GM18873 (cell line): ENCODE measurements around the gene OR2T3.
"Not testable (repeated sequence)": the region's sequence is repeated elsewhere in the genome, so short reads cannot be mapped to it uniquely, and the experiment has no call there.

ENCODE experiments used
- ATAC-seq: cut with Tn5 transposase; IDR thresholded peaks from one replicate; pipeline ENCODE4 v1.9.1; 2021; ENCODE audit warnings: mild to moderate bottlenecking, moderate library complexity, moderate number of reproducible peaks; ENCODE audit not compliant: unreplicated experiment, low FRiP score

The OR2T3 gene

DNA sequence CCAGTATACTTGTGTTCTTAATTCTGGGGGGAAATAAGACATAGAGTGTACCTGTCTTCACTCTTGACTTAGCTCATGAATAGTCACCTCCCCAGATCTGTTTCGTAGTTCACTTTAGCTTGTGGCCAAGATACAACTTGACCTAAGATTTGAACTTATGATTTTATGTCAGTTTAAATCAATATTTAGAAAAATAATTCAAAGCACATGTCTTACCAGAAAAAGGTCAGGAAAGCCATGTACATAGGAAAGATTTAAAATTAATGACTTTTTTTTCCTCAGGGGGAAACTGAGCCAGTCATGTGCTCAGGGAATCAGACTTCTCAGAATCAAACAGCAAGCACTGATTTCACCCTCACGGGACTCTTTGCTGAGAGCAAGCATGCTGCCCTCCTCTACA lies at the start of gene OR2T3:
Gene OR2T3 (plus strand): TSS at position 301 of the 400 bp plus-strand sequence. CDS start 0 bp downstream, at position 301.
- not testable (repeated sequence) for ATAC-seq

DNA sequence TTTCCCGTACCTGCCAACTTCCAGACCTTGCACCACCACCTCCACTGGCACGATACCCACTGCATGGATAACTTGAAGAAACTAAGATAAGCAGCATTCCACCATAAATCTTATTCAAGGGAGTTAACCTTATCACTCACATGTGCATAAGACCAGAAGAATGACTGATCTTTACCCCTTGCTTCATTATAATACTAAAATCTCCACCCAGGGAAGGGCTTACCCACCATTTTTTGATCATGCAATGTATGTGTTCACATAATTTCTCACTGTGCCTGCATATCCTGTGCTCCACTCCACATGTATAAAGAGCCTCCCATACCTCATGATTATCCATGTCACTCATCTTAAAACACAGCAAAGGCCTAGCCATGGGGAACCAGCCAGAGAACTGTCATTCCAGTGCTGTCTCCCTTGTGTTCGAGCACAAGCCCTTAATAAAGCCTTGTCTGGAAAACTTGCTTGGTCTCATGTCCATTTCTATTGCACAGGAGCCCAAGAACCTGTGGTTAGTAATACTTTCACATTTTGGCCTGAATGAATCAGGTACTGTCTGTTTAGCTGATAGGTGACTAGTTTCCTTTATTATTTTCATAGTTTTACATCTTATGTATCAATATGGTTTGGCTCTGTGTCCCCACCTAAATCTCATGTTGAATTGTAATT lies 45.5 kb upstream of the OR2T3 start:
- peak; percentile 45 for ATAC-seq

DNA sequence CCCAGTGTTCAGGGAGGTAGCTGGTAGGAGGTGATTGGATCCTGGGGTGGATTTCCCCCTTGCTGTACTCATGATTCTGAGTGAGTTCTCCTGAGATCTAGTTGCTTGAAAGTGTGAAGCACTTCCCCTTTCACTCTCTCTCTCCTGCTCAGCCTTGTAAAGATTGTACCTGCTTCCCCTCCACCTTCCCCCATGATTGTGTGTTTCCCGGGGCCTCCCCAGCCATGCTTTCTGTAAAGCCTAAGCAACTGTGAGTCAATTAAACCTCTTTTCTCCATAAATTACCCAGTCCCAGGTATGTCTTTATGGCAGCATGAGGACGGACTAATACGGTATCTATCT lies 45.0 kb upstream of the OR2T3 start:
- peak; percentile 91 for ATAC-seq

DNA sequence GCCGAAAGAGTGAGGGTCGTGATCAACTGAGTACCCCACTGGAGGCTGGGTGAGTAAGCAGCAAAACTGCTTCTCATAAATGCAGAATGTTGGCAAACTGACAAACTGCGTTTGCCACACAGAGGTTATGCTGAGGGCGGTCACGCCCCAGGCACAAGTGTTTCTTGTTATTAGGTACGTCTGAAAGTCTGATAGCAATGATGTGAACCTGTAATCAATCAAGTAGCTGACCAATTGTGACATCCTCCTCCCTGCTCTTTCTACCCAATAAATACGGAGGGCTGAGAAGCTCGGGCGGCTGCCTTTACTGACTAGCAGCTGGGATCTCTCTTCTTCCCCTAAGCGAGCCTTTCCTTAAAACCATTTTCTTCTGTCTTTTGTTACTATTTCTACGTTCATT lies 41.5 kb upstream of the OR2T3 start:
- not testable (repeated sequence) for ATAC-seq

GRCh38 chr1:248432201-248432600 lies 41.0 kb upstream of the OR2T3 start:
- peak; percentile 68 for ATAC-seq

DNA sequence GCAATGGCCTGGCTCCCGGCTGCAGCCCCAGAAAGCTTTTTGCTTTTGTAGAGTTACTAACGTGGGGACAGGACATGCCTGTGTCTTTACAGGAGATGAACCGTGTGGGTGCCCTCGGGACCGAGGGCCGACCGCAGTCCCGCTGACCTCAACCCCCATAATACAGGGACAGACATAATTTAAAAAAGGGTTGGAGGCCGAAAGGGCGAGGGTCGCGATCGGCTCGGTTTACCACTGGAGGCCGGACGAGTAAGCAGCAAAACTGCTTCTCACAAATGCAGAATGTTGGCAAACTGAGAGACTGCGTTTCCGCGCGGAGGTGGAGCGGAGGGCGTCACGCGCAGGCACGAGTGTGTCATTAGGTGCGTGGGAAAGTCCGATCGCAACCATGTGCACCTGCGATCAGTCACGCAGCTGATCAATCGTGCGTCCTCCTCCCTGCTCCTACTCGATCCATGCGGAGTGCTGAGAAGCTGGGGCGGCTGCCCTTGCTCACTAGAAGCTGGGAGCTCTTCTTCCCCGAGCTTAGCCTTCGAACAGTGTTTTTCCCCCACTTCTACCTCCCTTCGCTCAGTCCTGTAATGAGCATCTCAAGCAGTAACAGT lies 39.2 kb upstream of the OR2T3 start:
- ATAC-seq, result not testable (repeated sequence)

DNA sequence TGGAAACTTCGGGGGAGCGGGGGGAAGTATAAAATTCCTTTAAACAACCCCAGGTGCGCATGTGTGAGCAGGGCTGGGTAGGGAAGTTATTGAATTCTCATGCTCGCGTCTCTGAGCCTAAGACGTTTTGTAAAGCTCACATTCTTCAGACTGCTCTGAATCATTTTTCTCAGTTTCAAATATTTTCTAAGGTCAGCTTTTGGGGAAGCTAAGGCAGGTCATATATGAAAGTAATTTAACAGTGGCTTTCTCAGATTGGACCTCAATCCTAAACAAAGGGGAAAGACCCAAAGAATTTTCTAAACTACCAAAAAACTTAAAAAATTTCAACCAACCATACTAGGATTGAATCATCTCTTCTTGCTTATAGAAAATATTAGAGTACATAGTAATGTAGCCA lies 38.2 kb upstream of the OR2T3 start:
- ATAC-seq, result not testable (repeated sequence)

- ATAC-seq, result not testable (repeated sequence)
These were observed 36.8 kb upstream of the OR2T3 start for GRCh38 chr1:248436303-248436702.

DNA sequence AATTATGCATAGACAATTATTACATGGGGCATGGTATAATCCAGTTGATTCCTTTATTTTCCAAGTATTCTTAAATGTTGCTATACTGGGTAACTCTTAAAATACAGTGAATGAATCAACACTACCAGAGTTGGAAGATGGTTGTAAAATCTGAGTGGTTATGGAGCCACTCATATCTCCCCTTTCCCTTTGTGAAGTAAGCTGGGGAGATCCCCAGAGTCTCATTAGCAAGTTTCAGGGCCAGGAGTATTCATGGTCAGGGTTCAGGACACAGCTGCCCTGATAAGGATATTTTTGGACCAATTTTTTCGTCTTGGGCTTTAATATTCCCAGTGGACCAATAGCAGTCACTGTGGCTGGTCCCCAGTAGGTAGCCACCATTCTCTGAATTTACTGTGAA lies 34.5 kb upstream of the OR2T3 start:
- not testable (repeated sequence) for ATAC-seq

DNA sequence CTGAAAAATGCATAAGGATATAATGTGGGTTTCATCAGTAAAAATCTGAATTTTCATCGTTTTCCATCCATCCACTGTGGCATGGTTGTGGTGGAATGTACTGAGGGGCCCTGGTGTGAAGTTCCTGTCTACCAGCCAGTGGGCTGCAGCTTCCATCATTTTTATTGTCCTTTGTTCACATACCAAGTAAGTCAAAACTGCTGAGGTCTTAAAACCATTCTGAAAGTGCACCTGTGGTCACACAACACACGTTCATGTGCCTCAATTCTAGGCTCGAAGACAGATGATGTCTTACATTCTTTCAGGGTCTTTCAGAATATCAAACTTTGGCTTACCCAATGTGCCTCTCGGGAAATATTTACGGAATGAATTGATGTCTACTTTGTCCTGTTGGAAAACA lies 33.9 kb upstream of the OR2T3 start:
- ATAC-seq, result not testable (repeated sequence)

DNA sequence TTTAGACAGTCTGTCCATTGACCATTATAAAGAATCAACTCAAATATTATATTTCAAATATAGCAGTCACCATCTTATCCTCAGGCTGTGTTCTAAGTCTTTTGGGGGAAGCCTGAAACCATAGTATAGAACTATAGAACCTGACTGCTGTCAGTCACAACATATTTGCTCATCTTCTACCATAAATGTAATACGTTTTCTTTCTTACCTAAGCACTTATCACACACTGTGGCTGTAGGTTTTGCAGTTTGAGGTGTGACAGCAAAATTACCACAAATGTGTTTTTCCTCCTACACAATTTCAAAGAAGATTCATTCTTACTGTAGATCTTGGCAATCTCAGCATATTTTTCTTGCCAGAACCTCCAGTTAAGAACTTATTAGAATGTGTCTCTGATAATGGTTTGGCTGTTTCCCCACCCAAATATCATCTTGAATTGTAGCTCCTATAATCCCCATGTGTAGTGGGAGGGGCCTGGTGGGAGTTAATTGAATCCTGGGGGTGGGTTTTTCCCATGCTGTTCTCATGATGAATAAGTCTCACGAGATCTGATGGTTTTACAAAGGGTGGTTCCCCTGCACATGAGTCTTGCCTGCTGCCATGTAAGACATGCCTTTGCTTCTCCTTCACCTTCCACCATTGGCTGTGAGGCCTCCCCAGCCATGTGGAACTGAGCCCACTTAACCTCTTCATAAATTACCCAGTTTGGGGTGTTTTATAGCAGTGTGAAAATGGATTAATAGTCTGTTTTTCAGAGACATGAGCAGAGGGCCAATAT lies 30.5 kb upstream of the OR2T3 start:
- ATAC-seq, result not testable (repeated sequence)

DNA sequence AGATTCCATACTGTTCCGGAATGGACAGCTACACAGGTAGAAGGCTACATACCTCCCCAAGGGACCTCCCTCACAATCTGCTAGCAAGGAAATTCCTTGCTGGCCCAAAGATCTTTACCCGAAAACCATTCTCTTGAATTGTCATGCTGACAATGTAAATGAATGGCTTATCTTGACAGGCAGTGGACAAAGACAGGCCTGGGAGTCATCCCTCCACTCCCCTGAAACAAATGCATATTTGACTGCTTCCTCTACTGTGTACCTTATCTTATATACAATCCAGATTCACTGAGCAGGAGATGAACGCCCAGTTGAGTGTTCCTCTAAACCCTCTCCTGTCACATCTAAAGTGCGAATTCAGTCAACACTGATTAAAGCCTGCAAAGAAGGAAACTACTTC lies 28.5 kb upstream of the OR2T3 start:
- not testable (repeated sequence) for ATAC-seq

DNA sequence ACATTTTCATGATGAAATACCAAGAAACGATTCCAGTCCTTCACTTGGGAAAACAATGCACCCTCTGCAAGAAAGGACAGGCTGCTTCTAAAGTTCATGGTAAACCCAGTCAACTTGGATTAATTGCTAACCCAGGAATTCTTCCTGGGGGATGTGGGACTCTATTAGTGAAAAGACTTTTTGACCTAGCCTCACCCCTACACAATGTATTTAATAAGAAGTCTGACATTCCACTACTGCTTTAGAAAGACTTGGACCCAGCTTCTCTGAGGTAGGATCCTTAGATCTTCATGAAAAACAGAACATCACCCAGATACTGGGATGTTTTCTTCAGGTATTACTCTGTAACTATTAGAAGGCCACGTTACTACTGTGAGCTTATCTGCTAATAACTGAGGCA lies 27.8 kb upstream of the OR2T3 start, which contains the start of gene OR2T2:
Gene OR2T2 (plus strand): TSS at position 239 of the 400 bp plus-strand sequence. CDS start 7,161 bp downstream, outside the sequence.
- ATAC-seq, result not testable (repeated sequence)

DNA sequence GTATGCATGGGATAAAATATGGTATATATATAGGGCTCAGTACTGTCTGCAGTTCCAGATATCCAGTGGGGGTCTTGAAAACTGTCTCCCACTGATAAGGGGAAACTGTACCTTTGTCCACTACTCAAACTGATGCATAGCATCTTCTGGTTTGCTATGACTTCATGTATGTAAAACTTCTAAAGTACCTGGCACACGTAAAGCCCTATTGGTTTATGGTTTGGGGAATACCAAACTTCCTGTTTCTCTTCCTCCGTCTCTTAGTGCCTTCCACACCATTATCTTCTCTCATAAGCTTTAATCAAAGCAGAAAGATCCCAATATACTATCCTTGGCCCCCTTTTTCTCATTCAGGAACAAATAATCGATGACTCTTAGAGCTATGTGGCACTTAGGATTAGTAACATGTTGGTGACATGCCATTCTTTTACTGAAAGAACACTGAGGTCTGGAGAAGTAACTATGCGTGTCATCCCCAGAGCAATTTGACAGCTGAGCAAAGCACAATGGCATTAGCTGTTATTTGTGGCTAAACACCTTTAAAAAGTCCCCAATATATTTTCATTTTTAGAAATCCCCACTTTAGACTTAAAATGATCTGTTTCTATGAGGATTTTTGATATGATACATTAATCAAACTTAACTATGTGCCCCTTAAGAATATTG lies 24.6 kb upstream of the OR2T3 start:
- peak; percentile 69 for ATAC-seq

GRCh38 chr1:248449821-248450465 lies 23.2 kb upstream of the OR2T3 start:
- ATAC-seq, result not testable (repeated sequence)

GRCh38 chr1:248450466-248451145 lies 22.5 kb upstream of the OR2T3 start:
- ATAC-seq, result peak; percentile 54

DNA sequence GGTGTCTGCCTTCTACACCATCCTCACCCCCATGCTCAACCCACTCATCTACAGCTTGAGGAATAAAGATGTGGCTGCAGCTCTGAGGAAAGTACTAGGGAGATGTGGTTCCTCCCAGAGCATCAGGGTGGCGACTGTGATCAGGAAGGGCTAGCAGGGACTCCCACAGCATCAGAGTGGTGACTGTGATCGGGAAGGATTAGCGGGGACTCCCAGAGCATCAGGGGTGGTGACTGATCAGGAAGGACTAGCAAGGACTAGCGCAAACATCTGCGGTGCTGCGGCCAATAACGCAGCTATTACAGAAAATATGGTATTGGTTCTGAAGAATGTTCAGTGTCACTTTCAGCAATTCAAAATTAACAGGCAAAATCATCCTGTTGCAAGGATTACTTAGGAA lies 19.5 kb upstream of the OR2T3 start:
- ATAC-seq, result not testable (repeated sequence)

DNA sequence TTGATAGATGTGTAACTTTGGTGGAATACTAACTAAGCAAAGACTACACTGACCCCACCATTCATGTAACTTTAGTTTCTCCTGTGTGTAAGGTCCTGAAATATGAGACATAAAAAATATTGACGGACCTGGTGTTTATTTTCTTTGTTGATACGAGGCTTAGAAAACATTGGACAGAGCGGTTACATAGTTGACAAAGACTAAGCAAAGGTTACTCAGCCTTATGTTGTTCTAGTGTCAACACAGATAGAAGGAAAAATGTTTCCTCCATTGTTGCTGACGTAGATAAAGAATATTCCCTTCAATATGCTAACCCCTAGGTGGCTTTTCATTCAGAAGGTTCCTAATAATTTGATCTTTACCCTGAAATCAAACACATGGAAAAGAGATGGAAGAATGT lies 18.1 kb upstream of the OR2T3 start:
- ATAC-seq, result not testable (repeated sequence)

- not testable (repeated sequence) for ATAC-seq
These were observed 16.5 kb upstream of the OR2T3 start for GRCh38 chr1:248456635-248457034.

GRCh38 chr1:248459117-248459516 lies 14.0 kb upstream of the OR2T3 start:
- not testable (repeated sequence) for ATAC-seq
